NB4 (cell line): ENCODE results near the gene SS18.

Source experiments
- DNase-seq: peaks from one replicate; pipeline ENCODE4 v3.0.0; 2010; ENCODE audit warnings: low read depth
- H3K4me3 ChIP-seq: one replicate; pipeline ENCODE4 v1.5.1; 2011; ENCODE audit warnings: mild to moderate bottlenecking, low read depth, low read length, moderate library complexity
- CTCF ChIP-seq: IDR thresholded peaks from one replicate; pipeline ENCODE4 v1.5.1; 2012; ENCODE audit warnings: low read depth, low read length
- MAX ChIP-seq: IDR thresholded peaks from 2 replicates; pipeline ENCODE4 v1.6.1; 2011; ENCODE audit warnings: low read depth, low read length
- MYC ChIP-seq: IDR thresholded peaks from 2 replicates; pipeline ENCODE4 v1.6.1; 2011; ENCODE audit warnings: low read depth, low read length
- POLR2A ChIP-seq: IDR thresholded peaks from 2 replicates; pipeline ENCODE4 v1.6.1; 2011; ENCODE audit warnings: mild to moderate bottlenecking; ENCODE audit not compliant: insufficient read length; ENCODE audit errors: extremely low read depth

SS18 gene

GRCh38 chr18:26040051-26040656 lies 50.3 kb downstream of the SS18 start:
- no peak for DNase-seq
- no peak overlapping the region for H3K4me3 ChIP-seq
- no peak for TF ChIP-seq CTCF
- no peak for TF ChIP-seq POLR2A
- no peak for TF ChIP-seq MAX
- TF ChIP-seq MYC: no peak

GRCh38 chr18:26039203-26039602 lies 51.2 kb downstream of the SS18 start:
- no peak for DNase-seq
- TF ChIP-seq POLR2A (no peak), MYC (no peak), MAX (no peak), CTCF (no peak)
- H3K4me3 ChIP-seq: no peak overlapping the region

GRCh38 chr18:26036635-26037034 lies 53.8 kb downstream of the SS18 start:
- H3K4me3 ChIP-seq: no peak overlapping the region
- TF ChIP-seq CTCF (no peak), MAX (no peak), MYC (no peak), POLR2A (no peak)

GRCh38 chr18:26034850-26035497 lies 55.4 kb downstream of the SS18 start:
- TF ChIP-seq MYC: no peak
- TF ChIP-seq CTCF: no peak
- no peak for TF ChIP-seq POLR2A
- TF ChIP-seq MAX: no peak
- no peak overlapping the region for H3K4me3 ChIP-seq
- DNase-seq: no peak

More at GRCh38 chr18:26036635-26037034, 53.8 kb downstream of the SS18 start:
- DNase-seq: no peak

- no peak for DNase-seq
- no peak overlapping the region for H3K4me3 ChIP-seq
- no peak for TF ChIP-seq CTCF
- TF ChIP-seq MAX: no peak
- TF ChIP-seq POLR2A: no peak
- no peak for TF ChIP-seq MYC
Measured at GRCh38 chr18:26022585-26022984, 67.8 kb downstream of the SS18 start.
